Fibroblast of mammary gland (primary cell): Measurements from ENCODE around the gene PLA2G5.
"Not testable (repeated sequence)": the region's sequence is repeated elsewhere in the genome, so short reads cannot be mapped to it uniquely, and the experiment has no call there.

Experiments used
- DNase-seq: peaks from one replicate; pipeline ENCODE4 v3.0.0-alpha.2; 2010; ENCODE audit warnings: low read depth
- H3K4me3 ChIP-seq: 2 replicates; pipeline ENCODE4 v1.5.1; 2011; ENCODE audit warnings: low read depth, mild to moderate bottlenecking, low read length, moderate library complexity; ENCODE audit not compliant: control insufficient read depth
- TF ChIP-seq, protein P1 (sequence below): conservative IDR thresholded peaks from 2 replicates; pipeline ENCODE4 v1.5.1; 2011; ENCODE audit warnings: low read depth, low read length, inconsistent platforms; ENCODE audit not compliant: control insufficient read depth, insufficient read depth

PLA2G5 gene

DNA sequence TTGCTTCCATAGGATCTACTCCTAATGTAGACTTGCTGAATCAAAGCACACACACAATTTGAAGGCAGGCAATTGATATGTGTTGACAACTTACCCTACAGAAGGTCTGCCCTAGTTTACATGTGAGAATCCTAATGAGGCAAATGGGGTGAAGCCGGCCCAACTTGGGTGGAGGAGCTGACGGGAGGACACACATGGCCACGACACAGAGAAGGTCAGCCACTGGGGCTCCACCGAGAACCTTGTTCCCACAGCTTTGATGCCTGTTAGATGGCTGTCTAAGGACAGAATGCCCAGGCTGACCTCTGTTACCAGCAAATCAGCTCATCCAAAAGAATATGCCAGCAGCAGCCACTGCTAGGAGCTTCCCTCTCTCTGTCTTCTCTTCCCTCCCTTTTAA is 50.8 kb downstream of the PLA2G5 start:
- TF ChIP-seq, protein P1, sequence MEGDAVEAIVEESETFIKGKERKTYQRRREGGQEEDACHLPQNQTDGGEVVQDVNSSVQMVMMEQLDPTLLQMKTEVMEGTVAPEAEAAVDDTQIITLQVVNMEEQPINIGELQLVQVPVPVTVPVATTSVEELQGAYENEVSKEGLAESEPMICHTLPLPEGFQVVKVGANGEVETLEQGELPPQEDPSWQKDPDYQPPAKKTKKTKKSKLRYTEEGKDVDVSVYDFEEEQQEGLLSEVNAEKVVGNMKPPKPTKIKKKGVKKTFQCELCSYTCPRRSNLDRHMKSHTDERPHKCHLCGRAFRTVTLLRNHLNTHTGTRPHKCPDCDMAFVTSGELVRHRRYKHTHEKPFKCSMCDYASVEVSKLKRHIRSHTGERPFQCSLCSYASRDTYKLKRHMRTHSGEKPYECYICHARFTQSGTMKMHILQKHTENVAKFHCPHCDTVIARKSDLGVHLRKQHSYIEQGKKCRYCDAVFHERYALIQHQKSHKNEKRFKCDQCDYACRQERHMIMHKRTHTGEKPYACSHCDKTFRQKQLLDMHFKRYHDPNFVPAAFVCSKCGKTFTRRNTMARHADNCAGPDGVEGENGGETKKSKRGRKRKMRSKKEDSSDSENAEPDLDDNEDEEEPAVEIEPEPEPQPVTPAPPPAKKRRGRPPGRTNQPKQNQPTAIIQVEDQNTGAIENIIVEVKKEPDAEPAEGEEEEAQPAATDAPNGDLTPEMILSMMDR, result no peak
- no peak for DNase-seq

DNA sequence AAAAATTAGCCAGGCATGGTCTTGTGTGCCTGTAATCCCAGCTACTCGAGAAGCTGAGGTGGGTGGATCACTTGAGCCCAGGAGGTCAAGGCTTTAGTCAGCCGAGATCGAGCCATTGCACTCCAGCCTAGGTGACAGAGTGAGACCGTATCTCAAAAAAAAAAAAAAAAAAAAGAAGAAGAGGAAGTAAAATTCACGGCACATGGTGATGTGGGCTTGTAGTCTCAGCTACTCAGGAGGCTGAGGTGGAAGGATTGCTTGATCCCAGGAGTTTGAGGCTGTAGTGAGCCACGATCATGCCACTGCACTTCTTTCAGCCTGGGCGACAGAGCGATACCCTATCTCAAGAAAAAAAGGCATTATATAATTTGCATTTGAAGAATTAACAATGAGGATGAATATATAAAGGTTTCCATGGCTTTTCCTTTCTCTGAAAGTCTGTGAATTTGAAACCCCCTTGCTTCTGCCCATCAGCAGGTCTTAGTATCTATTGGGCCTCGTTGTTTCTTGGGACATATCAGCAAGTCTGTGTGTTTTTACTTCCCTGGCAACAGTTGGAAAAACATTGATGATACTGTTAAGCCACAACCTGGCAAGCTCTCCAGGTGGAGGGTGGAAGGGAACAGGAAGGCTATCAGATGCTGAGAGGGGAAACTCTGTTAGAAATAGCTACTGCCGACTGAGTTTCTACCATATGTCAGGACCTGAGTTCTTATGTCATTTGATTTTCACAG is 53.9 kb downstream of the PLA2G5 start:
- TF ChIP-seq, protein P1, result no peak
- H3K4me3 ChIP-seq, result no peak overlapping the region
- no peak for DNase-seq

More for the DNA sequence above, 50.8 kb downstream of the PLA2G5 start:
- no peak overlapping the region for H3K4me3 ChIP-seq

DNA sequence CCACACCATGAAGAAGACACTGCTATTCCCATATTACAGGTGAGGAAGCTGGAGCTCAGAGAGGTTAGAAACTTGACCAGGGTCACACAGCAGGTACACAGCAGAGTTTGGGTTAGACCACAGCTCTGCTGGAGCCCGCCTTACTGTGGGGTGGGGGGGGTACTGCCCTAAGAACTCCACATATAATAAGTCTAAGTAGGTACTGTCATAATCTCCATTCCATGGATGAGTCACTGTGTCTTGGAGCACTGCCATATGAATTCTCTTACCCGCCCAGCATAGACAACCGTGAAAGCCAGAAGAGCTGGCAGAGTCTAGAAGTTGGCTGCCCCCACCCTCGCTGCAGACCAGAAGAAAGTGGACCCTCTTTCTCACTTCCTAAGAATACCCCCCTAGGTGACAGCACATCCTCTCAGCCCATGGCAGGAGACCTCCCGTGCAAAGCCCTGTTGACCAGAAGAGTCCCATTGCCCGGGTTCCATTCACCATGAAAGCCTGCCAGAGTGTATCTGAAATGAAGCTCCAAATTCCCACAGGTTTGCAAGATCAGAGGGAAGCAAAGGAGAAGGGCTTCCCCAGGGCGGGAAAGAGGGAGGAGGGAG is 54.6 kb downstream of the PLA2G5 start:
- peak; percentile 83 for DNase-seq
- TF ChIP-seq, protein P1, result no peak
- H3K4me3 ChIP-seq, result no peak overlapping the region

DNA sequence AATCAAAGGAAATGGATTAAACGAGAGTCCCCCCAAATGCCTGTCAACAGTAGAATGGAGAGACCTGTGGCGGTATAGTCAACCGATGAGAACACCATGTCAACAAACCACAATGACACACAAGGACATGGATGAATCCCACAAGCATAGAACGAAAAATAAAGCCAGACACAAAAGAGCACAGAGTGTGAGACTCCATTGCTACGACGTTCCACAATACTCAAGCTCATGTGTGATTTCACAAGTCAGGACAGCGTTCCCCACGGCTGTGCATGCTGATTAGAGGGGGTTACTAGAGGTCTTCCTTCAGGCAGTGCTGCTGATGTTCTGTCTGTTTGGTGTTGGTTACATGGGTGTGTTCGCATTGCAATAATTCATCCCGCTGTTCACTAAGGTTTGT is 55.1 kb downstream of the PLA2G5 start:
- DNase-seq, result no peak
- TF ChIP-seq, protein P1, result no peak
- no peak overlapping the region for H3K4me3 ChIP-seq

DNA sequence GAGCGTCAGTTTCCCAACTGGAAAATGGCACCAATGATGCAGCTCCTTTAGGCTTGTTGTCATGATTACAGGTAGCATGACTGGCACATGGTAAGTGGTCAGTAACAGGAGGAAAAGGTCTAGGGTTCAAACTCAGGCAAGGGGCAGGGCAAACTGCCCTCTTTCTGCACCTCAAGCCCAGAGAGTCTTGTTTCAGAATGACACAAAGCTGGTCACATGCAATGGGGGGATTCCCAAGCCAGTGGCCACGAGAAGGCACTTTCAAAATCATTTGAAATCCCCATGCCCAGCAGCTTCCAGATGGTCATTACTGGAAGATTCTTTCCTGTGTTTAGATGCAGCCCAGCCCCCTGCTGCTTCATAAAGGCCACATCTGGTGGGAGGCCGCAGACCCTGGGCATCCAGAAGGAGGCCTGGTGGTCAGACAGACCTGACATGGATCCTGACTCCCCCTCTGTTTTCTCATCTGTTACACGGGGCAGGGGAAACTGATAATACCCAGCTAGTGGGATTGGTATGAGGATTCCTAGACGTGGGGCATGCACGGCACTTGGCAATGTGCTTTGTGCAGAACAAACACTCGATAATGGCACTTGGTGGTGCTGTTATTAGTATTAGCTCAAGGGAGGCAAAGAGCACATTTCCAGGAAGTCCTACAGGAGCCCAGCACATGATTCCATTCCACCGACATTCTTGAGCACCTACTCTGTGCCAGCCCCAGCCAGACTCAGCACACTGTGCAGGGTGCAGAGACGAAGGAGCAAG is 56.2 kb downstream of the PLA2G5 start:
- H3K4me3 ChIP-seq, result no peak overlapping the region
- TF ChIP-seq, protein P1, result no peak
- no peak for DNase-seq

DNA sequence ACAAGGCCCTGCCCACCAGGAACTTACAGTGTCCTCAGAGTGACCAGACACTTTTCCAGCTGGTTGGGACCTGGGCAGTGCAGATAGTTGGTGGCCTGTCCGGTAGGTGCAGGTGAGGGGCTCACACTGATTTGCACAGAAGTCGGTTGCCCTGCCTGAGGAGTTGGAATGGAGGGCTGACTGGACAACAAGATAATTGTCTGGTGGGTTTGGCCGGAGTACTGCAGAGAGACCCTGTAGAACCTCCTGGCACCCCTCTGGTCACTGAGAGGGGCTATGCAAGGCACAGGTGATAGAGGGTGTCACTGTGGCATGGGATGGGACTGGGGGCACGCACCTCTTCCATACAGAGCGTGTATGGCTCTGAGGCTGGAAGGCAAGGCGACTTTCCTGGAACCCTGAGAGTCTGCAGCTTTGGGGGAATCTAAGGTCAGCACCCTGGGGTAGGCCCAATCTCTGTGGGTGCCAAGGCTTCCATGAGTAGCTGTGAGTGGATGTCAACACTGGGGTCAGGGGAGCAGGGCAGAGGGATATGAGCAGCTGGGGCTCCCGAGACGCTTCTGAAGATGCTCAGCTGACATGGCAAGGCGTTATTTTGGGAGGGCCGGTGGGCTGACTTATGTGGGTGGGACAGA is 56.9 kb downstream of the PLA2G5 start:
- H3K4me3 ChIP-seq, result no peak overlapping the region
- TF ChIP-seq, protein P1, result no peak
- no peak for DNase-seq

DNA sequence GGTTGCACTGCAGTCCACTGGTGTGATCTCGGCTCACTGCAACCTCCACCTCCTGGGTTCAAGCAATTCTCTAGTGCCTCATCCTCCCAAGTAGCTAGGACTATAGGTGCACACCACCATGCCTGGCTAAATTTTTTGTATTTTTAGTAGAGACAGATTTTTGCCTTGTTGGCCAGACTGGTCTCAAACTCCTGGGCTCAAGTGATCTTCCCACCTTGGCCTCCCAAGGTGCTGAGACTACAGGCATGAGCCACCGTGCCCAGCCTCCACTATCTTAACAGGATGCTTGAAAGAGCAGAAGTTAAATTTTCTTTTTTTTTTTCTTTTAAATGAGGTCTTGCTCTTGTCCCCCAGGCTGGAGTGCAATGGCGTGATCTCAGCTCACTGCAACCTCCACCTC is 60.5 kb downstream of the PLA2G5 start:
- not testable (repeated sequence) for H3K4me3 ChIP-seq, DNase-seq
